ENCODE measurements around the gene CEP55.

Gene CEP55

GRCh38 chr10:93567277-93568104, 71.1 kb downstream of the CEP55 start:
- no peak for DNase-seq

GRCh38 chr10:93568105-93568390, 71.6 kb downstream of the CEP55 start:
- no peak for DNase-seq

GRCh38 chr10:93570383-93570782, 74.0 kb downstream of the CEP55 start:
- DNase-seq, result no peak

GRCh38 chr10:93572606-93573005, 76.2 kb downstream of the CEP55 start:
- no peak for DNase-seq

- DNase-seq, result no peak
Observed at GRCh38 chr10:93573051-93573909, 76.9 kb downstream of the CEP55 start.

- no peak for DNase-seq
Observed at GRCh38 chr10:93573924-93574323, 77.5 kb downstream of the CEP55 start.

GRCh38 chr10:93576888-93577287, 80.5 kb downstream of the CEP55 start:
- no peak for DNase-seq

GRCh38 chr10:93577565-93577964, 81.2 kb downstream of the CEP55 start:
- DNase-seq, result no peak

All from NCI-H524 (cell line).